Measurements from ENCODE around the gene TAS2R13.

TAS2R13 gene, protein sequence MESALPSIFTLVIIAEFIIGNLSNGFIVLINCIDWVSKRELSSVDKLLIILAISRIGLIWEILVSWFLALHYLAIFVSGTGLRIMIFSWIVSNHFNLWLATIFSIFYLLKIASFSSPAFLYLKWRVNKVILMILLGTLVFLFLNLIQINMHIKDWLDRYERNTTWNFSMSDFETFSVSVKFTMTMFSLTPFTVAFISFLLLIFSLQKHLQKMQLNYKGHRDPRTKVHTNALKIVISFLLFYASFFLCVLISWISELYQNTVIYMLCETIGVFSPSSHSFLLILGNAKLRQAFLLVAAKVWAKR

DNA sequence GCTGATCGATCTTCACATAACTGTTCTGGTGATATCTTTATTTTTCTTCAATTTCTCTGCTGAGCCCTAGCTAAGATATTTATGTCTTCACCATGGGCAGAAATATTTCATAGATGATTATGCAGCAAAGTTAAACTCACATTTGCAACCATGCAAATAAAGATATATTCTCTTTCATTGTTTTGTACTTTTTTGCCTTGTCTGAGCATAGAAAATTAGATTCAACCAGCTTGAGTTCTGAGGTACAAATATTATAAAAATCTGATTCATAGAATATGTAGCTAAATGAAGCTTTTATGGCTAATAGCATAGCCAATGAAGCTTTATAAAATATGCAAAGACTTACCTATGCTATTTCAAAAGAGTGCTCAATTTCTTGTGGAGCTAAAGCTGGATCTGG, at the start of gene TAS2R13:
TSS of gene TAS2R13 (minus strand) at position 101 of the 400 bp plus-strand sequence. CDS start 264 bp downstream, outside the sequence.
- no peak for DNase-seq

DNA sequence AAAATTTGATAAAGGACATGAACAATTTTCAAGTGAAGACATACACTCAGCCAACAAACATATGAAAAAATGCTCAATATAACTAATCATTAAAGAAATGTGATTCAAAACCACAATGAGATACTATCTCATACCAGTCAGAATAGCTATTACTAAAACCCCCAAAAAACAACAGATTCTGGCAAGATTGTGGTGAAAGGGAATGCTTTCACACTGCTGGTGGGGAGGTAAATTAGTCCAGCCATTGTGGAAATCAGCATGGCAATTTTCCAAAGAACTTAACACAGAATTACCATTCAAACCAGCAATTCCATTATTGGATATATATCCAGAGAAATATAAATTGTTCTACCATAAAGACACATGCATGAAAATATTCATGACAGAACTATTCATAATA, 48.4 kb upstream of the TAS2R13 start:
- DNase-seq: no peak

DNA sequence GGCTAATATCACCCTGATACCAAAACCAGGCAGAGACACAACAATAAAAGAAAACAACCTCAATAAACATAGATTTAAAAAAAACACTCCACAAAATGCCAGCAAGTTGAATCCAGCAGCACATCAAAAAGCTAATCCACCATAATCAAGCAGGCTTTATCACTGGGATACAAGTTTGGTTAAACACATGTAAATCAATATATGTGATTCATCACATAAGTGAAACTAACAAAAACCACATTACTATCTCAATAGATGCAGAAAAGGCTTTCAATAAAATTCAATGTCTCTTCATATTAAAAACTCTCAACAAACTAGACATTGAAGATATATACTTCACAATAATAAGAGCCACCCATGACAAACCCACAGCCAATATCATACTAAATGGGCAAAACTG, 46.7 kb upstream of the TAS2R13 start:
- no peak for DNase-seq

DNA sequence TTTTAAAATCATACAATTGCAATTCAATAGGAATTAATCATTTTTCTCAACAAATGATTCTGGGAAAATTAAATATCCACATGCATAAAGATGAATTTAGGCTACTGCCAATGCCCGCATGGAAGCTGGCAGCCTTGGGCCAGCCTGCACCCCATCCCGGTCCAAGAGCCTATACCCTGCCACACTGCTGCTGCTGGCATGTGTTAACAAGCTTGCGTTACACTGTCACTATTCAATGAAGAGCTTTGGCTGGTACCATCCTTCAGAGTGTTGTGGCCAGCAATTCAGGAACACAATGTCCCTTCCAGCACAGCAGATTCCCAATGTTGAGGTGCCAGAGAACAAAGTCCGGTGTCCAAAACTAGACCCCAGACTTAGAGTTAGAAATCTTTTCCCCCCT, 43.3 kb upstream of the TAS2R13 start:
- DNase-seq: no peak

DNA sequence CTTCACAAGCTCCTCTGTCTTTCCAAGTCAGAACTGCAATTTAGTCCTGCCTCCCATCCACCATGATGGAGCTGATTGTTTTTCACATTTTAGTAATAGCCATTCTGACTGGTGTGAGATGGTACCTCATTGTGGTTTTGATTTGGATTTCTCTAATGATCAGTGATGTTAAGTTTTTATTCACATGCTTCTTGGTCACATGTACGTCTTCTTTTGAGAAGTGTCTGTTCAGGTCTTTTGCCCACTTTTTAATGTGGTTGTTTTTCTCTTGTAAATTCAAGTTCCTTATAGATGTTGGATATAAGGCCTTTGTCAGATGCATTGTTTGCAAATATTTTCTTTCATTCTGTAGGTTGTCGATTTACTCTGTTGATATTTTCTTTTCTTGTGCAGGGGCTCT, 33.8 kb upstream of the TAS2R13 start:
- no peak for DNase-seq

DNA sequence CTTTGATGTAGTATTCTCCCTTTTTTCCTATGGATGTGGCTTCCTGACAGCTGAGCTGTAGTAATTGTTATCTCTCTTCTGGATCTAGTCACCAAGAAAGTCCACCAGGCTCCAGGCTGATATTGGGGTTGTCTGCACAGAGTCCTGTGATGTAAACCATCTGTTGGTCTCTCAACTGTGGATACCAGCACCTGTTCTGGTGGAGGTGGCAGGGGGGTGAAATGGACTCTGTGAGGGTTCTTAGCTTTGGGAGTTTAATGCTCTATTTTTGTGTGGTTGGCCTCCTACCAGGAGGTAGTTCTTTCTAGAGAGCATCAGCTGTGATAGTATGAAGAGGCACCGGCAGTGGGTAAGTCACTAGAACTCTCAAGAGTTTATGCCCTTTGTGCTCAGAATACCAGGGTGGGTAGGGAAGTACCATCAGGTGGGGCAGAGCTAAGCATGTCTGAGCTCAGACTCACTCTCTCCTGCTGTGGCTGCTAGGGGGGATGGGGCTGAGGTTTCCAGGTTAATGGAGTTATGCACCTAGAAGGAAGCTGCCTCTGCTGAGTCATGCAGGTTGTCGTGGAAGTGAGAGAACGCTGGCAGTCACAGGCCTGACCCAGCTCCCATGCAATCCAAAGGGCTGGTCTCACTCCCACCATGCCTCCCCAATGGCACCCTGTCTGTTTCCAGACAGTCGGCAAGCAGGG, 32.7 kb upstream of the TAS2R13 start:
- DNase-seq: no peak

DNA sequence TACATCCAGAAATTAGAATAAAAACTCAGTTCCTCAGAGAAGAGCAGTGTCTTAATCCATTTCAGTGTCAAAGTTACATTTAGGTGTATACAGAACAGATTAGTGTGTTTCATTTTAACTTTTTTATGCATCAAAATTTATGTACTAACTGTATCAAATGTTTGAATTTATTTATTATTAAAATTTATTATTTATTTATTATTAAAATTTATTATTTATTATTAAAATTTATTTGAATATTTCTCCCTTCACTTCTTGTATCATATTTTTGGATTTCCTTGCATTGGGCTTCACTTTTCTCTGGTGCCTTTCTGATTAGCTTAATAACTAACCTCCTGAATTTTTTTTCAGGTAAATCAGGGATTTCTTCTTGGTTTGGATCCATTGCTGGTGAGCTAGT, 32.0 kb upstream of the TAS2R13 start:
- no peak for DNase-seq

DNA sequence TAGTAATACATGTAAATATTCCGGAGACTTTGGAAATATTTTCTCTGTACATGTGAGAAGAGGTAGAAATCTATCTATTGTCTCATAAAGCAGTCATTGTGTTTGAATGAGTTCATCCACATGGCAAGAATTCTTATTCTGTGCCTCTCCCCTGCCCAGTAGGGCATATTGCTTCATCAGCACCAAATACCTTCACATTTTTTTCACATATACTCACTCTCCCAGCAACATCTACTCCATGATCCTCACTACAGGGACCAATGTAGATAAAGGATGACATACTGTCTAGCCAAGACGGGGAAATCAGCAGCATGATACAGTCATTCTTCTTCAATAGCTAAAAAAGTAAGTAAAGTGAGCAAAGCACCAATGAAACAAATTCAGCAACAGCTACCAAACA, 31.0 kb upstream of the TAS2R13 start:
- no peak for DNase-seq

DNA sequence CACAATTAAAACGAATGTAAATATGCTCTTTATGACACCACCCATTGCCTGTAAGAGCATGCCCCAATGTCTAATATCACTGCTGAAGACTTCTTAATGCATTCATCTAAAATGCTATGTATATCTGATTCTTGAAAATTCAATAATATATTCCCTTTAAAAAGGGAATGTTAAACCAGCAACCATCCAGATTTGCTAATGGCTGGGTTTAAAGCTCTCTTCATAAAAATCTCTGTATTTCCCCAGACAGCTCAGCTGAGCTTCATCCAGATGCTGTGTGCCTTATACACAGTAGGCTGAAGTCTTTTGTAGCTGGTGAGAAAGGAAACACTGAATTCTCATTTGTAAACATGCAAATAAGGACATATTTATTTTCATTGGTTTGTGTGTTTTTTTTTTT, 29.8 kb upstream of the TAS2R13 start, which contains the start of gene TAS2R14:
TSS of gene TAS2R14 (minus strand) at position 101 of the 400 bp plus-strand sequence. CDS start at position 45, 56 bp downstream.
- no peak for DNase-seq

DNA sequence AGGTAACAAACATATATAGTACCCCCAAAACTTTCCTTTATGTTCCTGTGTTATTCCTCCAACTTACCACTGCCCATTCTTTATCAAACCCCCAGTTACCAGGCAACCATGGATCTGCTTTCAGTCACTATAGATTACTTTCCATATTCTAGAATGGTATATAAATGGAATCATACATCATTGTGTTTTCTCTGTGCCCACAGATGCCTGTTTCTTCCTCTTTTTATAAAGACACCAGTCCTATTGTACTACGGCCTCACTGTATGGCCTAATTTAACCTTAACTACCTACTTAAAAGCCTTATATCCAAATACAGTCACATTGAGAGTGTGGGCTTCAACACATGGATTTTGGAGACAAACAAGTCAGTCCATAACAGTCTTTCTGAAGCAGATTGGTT, 27.1 kb upstream of the TAS2R13 start:
- DNase-seq: no peak

DNA sequence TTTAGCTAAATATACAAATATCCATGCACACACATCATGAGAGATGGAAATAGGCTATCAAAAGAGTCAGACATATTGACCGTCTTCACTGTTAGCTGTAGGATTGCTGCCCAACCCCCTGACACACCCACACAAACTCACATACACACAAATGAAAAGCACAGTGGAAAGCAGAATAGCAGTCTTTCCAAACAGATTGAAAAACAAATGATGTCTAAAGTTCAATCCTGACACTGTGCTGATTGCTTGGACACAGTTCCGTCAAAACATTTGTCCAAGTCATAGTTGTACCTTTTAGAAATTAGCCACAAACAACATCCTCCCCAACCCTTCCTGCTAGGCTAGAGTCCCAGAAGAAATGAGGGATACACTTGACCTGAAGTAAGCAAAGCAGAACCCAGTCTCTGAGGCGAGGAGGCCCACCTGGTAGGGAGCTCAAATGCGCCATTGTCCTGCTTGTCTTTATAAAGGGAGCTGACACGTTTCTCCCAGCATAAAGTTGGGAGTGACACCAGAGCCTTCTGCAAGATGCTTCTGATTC, 19.5 kb upstream of the TAS2R13 start, which contains the start of gene PRH2:
TSS of gene PRH2 (plus strand) at position 491 of the 541 bp plus-strand sequence. CDS start at position 529, 38 bp downstream.
- DNase-seq: no peak

DNA sequence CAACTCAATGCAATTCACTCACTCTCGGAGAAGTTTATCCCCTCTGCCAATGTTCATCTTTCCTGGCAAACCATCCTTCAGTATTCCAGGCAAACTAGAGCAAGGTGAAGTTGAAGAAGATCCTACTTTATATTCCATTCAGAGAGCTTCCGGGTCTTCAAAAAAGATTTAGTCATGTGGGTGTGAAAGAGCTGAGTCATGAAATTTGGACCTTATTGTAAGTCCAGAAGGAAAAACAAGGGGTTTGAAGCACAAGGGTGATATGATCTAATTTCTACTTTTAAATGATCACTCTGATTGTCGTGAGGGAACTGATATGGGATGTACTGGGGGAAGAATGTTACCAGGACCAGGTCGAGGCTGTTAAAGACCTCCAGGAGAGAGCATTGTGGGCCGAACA, 16.9 kb upstream of the TAS2R13 start:
- DNase-seq: no peak

DNA sequence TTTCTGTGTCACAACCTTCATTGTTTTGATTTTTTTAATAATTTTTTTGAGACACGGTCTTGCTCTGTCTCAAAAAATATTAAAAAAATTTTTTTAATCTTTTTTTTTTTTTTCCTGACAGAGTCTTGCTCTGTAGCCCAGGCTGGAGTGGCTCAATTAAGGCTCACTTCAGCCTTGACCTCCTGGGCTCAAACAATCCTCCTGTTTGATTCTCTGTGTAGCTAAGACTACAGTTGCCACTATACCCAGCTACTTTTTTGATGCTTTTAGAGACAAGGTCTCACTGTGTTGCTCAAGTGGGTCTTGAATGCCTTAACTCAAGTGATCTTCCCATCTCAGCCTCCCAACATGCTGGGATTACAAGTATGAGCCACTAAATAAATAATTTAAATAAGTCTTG, 10.4 kb upstream of the TAS2R13 start:
- DNase-seq: no peak

DNA sequence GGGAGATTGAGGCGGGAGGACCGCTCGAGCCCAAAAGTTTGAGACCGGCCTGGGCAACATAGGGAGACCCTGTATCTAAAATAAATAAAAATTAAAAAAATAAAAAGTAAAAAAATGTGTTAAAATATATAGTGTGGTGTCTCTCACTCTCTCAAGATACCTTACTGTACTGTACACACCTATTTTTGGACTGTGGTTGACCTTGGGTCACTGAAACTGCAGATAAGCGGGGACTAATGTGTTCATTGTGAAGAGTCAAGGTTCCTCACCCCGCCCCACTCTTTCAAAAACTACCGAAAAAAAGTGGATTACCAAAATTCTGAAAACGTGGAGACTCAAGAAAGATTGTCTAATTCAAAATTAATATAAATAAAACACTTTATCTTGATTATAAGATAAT, 1.0 kb upstream of the TAS2R13 start:
- DNase-seq: no peak

DNA sequence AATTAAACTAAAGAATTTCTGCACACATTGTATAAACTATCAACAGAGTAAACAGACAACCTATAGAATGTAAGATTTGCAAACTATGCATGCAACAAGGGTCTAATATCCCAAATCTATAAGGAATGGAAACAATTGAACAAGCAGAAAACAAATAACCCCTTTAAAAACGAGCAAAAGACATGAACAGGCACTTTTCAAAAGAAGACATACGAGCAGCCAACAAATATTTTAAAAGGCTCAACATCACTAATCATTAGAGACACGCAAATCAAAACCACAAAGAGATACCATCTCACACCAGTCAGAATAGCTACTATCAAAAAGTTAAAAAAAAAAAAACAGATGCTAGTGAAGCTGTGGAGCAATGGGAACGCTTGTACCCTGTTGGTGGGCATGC, 4.7 kb downstream of the TAS2R13 start:
- DNase-seq: no peak

DNA sequence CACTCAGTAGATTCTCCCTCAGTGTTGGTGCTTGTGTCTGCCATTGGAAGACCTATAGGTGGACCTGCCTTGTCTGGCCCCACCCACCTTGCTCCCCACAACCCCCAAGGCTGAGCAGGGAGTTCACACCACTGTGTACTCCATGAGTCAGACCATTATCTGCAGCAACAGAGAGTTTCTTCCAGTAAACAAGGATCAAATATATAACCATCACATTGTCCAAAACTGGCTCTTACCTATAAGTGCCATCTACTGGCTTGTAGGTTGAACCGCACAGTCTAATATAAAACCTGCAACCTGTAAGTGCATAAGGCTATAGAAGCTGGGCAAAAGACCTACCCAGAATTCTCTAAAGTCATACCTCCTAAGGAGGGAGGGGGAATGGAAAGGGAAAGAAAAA, 7.9 kb downstream of the TAS2R13 start:
- no peak for DNase-seq

DNA sequence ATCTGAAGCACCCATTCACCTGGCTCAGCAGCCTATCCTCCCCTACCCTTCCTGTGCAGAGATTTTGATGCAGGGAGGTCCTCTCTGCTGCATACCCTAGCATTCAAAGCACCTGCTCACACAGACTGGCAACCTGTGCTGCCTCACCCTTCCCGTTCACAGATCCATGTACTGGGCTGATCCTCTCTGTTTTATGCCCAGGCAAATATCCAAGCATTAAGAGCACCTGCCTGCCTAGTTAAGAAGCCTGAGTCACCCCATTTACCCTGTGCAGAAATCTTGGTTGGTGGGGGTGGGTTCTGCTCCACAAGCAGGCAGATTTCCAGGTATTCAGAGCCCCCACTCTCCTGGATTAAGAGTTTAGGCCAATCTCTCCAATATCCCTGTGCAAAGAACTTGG, 8.4 kb downstream of the TAS2R13 start:
- DNase-seq: no peak

DNA sequence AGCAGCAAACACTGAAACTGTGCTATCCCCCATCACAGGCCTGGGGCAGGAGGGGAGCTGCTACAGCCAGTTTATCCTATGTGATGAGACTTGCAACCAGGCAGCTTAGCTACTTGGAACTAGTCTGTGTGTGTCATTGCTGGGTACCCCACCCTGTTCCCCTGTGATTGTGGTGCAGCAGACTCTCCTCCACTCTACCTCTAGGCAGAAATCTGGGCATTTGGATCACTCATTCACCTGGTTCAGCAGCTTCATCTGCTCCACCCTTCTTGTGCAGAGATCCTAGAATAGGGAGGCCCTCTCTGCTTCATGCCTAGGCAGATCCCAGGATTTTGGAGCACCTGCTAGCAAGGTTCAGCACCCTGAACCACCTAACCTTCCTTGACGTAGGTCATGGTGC, 8.8 kb downstream of the TAS2R13 start:
- no peak for DNase-seq

DNA sequence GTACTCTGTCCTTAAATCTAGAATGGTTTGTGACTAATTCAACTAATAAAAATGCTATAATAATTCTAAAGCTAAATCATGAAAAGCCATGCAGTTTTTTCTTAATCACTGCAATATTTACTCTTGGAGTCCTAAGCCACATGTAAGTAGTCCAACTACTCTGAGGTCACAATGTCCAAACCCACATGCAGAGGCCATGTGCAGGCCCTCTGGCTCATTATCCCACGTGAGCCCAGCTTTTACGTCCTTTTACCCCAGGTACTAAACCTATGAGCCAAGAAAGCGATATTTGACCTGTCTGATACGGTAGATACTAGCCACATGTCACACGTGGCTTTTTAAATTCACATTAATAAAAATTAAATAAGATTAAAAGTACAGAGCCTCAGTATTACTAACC, 12.5 kb downstream of the TAS2R13 start:
- no peak for DNase-seq

DNA sequence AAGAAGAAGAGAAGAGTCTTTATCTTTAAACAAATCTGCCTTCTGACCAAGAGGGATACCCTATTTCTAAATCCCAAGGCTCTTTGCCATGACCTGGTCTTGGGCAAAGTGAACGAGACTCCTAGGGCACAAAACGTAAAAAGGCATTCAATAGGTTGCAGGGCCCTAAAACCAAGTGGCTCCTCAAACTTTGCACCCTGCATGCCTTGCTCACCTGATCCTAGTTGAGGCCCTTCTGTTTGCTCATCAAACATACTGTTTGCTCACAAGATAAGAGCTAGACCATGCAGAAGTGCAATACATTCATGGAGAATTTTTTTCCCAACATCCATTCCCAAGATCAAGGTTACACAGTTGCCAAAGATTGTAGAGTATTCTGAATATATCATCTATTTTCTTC, 17.4 kb downstream of the TAS2R13 start:
- no peak for DNase-seq

DNA sequence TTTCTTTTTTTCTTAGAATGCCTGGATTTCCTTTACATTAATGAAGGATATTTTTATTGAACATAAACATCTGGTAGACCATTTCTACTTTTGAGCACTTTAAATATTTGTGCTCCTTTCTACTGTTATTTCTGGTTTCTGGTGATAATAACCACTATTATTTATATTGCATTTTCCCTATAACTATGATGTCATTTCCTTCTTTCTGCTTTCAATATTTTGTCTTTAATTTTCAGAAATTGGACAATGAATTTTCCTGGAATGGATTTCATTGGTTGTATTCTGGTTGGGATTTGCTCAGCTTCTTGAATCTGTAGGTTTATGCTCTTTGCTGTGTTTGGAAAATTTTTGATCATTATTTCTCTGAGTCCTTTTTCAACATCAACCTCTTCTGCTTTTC, 20.1 kb downstream of the TAS2R13 start:
- no peak for DNase-seq

DNA sequence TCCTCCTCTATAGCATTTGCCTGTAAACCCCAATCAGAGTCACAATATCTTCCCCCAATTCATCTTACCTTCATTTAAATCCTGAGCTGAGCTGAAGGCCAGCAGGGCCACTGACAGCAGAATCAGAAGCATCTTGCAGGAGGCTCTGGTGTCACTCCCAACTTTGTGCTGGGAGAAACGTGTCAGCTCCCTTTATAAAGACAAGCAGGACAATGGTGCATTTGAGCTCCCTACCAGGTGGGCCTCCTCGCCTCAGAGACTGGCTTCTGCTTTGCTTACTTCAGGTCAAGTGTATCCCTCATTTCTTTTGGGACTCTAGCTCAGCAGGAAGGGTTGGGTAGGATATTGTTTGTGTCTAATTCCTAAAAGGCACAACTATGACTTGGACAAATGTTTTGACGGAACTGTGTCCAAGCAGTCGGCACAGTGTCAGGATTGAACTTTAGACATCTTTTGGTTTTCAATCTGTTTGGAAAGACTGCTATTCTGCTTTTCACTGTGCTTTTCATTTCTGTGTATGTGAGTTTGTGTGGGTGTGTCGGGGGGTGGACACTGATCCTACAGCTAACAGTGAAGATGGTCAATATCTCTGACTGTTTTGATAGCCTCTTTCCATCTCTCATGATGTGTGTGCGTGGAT, 25.2 kb downstream of the TAS2R13 start, which contains the start of gene PRH1:
TSS of gene PRH1 (minus strand) at position 170 of the 640 bp plus-strand sequence. CDS start at position 132, 38 bp downstream.
- no peak for DNase-seq

DNA sequence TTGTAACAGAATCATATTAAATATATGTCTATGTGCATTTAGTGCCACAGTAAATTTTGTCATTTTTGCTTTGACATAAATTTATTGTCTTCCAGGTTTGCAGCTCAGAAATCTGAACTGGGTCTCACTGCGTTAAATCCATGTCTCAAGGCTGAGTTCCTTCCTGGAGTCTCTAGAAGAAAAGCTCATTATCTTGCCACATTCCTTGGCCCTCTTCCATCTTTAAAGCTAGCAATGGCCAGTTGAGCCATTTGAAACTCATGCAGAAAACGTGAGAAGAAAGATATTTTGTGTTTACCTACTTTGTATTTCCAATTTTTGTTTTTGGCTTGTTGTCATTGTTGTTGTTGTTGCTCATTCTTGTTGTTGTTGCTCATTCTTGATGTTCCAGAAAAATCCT, 36.0 kb downstream of the TAS2R13 start:
- DNase-seq: no peak

DNA sequence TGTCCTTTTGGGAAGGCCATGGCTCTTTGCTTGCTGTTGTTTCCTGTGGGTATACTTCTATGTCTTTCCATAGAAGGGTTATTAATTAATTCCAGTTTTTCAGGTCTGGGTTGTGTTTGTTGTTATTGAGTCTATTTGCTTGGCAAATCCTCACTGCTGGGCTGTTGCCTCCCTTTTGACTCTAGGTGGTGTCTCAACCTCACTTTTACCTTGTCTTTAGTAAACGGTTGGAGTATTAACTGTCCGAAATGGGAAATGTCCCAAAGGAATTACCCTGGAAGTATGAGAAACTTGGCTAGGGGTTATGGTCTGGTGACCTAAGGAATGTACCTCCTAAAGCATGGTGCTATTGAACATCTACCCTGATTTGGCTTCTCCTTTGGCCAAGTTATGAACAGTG, 42.0 kb downstream of the TAS2R13 start:
- DNase-seq: no peak
